Mononuclear cell (primary cell): ENCODE results near the gene CFHR3. TPM values are rescaled to one million over a fixed set of nuclear protein-coding genes. Genes with fewer than 3 reads are reported as not detected.
"Not testable (repeated sequence)": the region's sequence is repeated elsewhere in the genome, so short reads cannot be mapped to it uniquely, and the experiment has no call there.

Source experiments
- H3K27me3 ChIP-seq: 2 replicates; pipeline ENCODE4 v1.6.0; 2011; ENCODE audit warnings: low read length, control low read depth; ENCODE audit not compliant: insufficient read depth
- H3K4me1 ChIP-seq: 2 replicates; pipeline ENCODE4 v1.5.1; 2011; ENCODE audit warnings: mild to moderate bottlenecking, low read length, control low read depth; ENCODE audit not compliant: insufficient read depth
- H3K4me3 ChIP-seq: 2 replicates; pipeline ENCODE4 v1.5.1; 2011; ENCODE audit warnings: mild to moderate bottlenecking, low read length, moderate library complexity
- H3K9me3 ChIP-seq: 2 replicates; pipeline ENCODE4 v1.5.1; 2011; ENCODE audit warnings: low read depth, mild to moderate bottlenecking, control low read depth, low read length
- total RNA-seq: library from RNA; depleted of rRNA; stranded (reverse); fragments of >200 nt; gene quantifications from one replicate; pipeline ENCODE4 v1.2.3, GENCODE V29; 2012

The CFHR3 gene
- not detected for total RNA-seq

DNA sequence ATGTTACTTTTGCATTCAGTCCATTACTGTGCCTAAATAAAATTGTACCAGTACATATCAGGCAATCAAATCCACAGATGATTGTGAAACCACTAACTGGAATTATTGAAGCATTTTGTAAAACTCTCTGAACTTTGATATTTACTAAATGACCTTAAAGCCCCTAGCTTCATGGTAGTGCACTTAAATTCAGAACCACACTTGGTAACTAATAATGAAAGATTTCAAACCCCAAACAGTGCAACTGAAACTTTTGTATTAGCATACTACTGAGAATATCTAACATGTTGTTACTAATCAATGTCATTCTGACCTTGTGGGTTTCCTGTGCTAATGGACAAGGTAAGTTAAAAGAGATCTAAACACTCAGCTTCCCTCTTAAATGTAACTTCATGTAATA lies at the start of gene CFHR3:
TSS of gene CFHR3 (plus strand) at position 238 of the 400 bp plus-strand sequence. CDS start at position 285, 47 bp downstream.
- Histone ChIP-seq H3K4me3 (no peak within 1 kb of the TSS), H3K4me1 (no peaks in the 10 kb centered on the region), H3K9me3 (no peaks in the 10 kb centered on the region), H3K27me3 (no peaks in the 10 kb centered on the region)

- Histone ChIP-seq H3K4me1 (no peaks in the 10 kb centered on the region), H3K9me3 (peaks cover 6% of the 10 kb centered on the region), H3K27me3 (no peaks in the 10 kb centered on the region), H3K4me3 (no peak overlapping the region)
These were observed 42.1 kb upstream of the CFHR3 start for GRCh38 chr1:196732526-196732925.

DNA sequence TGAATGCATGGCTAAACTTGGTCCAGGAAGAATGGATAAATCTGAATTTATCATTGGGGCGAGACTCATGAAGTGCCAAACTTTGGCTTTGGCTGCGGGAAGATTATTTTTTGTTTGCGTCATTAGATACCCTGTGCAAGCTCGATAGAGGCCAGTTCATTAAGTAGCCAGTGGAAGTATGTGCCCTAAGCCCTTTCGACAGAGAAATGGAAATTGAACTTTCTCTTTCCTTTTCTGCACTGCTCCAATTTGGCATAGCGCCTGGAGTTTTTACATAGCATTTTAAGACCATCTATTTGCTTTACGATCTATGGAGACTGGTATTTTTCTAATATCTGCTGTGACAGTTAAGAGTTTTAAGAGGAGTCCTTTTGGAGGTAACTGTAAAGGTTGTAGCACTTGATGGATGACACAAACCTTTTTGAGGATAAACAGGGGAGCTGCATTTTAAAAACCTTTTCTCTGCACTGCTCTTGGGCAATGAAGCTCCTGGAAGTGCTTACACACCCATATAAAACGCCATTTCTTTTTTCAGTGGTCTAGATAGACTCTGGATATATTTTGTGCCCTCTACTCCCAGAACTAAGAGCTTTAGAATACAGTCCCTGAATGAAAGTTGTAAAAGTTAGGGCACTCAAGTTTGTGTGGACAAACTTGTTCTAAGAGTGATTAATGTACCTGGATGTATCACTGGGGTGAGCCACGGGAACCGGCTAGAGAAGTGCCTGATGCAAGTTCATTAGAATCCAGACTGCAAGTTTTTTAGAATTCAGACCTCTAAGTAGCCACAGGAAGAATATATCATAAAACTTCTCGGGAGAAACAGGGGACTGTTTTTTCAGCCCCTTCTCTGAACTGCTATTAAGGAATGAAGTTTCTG lies 41.3 kb upstream of the CFHR3 start:
- no peaks in the 10 kb centered on the region for H3K27me3 ChIP-seq
- H3K4me1 ChIP-seq: no peaks in the 10 kb centered on the region
- H3K4me3 ChIP-seq: no peak overlapping the region
- peaks cover 6% of the 10 kb centered on the region for H3K9me3 ChIP-seq

DNA sequence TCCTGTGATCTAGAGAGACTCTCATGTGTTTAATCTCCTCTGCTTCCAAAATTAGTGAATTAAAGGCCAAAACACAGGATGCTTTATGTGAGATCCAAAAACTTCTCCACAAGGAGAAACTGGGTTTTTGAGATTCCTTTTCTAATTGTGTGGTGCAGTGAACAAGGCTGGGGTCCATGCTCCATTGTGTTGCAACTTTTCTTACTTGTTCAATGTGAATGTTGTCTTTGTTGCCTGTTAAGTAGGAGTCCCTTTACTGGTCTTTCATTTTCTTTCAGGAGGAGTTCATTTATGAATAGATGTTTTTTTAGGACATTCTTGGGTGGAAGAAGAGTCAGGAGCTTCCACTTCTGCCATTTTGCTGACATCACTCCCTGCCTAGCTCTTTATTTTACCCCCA lies 40.6 kb upstream of the CFHR3 start:
- Histone ChIP-seq H3K9me3 (peaks cover 6% of the 10 kb centered on the region), H3K4me3 (no peak overlapping the region), H3K4me1 (no peaks in the 10 kb centered on the region), H3K27me3 (no peaks in the 10 kb centered on the region)

- Histone ChIP-seq H3K4me3 (no peak overlapping the region), H3K4me1 (no peaks in the 10 kb centered on the region), H3K9me3 (peaks cover 6% of the 10 kb centered on the region), H3K27me3 (no peaks in the 10 kb centered on the region)
These were observed 40.2 kb upstream of the CFHR3 start for GRCh38 chr1:196734460-196734859.

GRCh38 chr1:196738730-196739129 lies 35.9 kb upstream of the CFHR3 start:
- no peak overlapping the region for H3K4me3 ChIP-seq
- no peaks in the 10 kb centered on the region for H3K27me3 ChIP-seq
- no peaks in the 10 kb centered on the region for H3K9me3 ChIP-seq
- no peaks in the 10 kb centered on the region for H3K4me1 ChIP-seq

DNA sequence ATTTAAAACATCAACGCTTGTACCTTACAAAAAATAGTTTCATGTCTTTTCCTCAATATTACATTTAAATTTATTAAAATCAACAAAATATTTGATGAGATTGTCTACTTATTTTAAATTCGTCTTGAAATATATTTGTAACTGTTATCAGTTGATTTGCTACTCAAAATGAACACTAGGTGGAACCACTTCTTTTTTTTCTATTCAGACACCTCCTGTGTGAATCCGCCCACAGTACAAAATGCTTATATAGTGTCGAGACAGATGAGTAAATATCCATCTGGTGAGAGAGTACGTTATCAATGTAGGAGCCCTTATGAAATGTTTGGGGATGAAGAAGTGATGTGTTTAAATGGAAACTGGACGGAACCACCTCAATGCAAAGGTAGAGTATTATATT lies 31.4 kb upstream of the CFHR3 start:
- not testable (repeated sequence) for H3K4me1 ChIP-seq, H3K4me3 ChIP-seq, H3K27me3 ChIP-seq, H3K9me3 ChIP-seq

DNA sequence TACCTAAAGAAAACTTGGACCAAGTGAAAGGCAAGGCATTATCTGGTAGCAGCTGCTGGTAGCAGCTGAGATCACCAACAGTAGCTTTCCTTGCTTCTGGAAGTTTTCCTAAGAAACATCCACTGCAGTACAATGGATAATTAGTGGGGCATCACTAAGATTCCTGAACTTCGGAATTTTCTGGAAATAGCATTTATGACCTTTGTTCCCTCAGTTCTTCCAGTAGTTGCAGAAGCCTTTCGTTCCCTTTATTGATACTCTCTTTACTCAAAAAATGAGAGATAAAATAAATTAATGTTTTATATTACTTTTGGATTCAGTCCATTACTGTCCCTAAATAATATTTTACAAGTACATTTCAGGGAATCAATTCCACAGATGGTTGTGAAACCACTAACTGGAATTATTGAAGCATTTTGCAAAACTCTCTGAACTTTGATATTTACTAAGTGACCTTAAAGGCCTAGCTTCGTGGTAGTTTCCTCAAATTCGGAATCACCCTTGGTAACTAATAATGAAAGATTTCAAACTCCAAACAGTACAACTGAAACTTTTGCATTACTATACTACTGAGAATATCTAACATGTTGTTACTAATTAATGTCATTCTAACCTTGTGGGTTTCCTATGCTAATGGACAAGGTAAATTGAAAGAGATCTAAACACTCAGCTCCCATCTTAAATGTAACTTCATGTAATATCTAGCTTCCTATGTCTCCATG lies 9.5 kb upstream of the CFHR3 start:
- H3K4me3 ChIP-seq, H3K4me1 ChIP-seq, H3K9me3 ChIP-seq: not testable (repeated sequence)

DNA sequence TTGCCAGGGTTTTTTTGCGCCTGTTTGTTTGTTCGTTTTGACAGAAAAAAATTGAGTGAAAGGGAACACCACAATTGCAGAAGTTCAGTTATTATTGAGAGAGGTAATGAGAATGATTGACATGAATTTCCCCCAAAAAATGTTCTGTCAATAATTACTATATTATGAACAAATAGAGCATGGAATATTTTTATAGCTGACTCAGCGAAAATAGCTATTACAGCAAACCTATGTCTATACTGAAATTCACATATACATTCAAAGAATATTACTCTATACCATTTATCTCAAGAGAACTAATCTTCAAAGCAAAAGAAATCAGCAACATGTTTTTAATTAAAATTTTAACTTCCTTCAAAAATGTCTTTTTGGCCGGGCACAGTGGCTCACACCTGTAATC lies 4.8 kb upstream of the CFHR3 start:
- not testable (repeated sequence) for H3K27me3 ChIP-seq, H3K4me1 ChIP-seq, H3K9me3 ChIP-seq, H3K4me3 ChIP-seq

More for the DNA sequence above, 9.5 kb upstream of the CFHR3 start:
- H3K27me3 ChIP-seq: not testable (repeated sequence)

- H3K27me3 ChIP-seq: no peaks in the 10 kb centered on the region
- H3K4me3 ChIP-seq: no peak overlapping the region
- H3K4me1 ChIP-seq: no peaks in the 10 kb centered on the region
- no peaks in the 10 kb centered on the region for H3K9me3 ChIP-seq
These were observed 927 bp upstream of the CFHR3 start for GRCh38 chr1:196773713-196774112.

- Histone ChIP-seq H3K9me3 (no peaks in the 10 kb centered on the region), H3K4me1 (no peaks in the 10 kb centered on the region), H3K27me3 (no peaks in the 10 kb centered on the region), H3K4me3 (no peak overlapping the region)
These were observed 465 bp upstream of the CFHR3 start for GRCh38 chr1:196774175-196774574.

DNA sequence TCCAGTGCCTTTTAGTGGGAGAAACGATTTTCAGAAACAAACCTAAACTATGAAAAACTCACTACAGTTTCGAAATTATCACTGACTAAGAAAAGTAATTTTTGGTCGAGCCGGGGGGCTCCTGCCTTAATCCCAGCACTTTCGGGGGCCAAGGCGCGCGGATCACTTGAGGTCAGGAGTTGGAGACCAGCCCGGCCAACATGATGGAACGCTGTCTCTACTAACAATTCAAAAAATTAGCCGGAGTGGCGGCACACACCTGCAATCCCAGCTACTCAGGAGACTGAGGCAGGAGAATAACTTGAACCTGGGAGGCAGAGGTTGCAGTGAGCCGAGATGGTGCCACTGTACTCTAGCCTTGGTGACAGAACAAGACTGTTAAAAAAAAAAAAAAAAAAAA lies 3.0 kb downstream of the CFHR3 start:
- no peaks in the 10 kb centered on the region for H3K4me1 ChIP-seq
- no peak overlapping the region for H3K4me3 ChIP-seq
- no peaks in the 10 kb centered on the region for H3K9me3 ChIP-seq
- H3K27me3 ChIP-seq: no peaks in the 10 kb centered on the region

DNA sequence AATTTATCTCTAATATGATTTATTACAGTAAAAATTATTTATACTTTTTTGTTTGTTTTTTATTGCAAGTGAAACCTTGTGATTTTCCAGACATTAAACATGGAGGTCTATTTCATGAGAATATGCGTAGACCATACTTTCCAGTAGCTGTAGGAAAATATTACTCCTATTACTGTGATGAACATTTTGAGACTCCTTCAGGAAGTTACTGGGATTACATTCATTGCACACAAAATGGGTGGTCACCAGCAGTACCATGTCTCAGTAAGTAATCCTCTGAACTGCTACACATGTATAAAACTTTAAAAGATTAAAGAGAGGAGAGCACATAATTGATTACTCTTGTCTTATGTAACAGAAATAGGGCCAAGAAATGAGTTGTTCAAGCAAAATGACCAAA lies 4.5 kb downstream of the CFHR3 start:
- Histone ChIP-seq H3K4me3 (no peak overlapping the region), H3K4me1 (no peaks in the 10 kb centered on the region), H3K9me3 (no peaks in the 10 kb centered on the region), H3K27me3 (no peaks in the 10 kb centered on the region)

- not testable (repeated sequence) for H3K27me3 ChIP-seq, H3K9me3 ChIP-seq, H3K4me3 ChIP-seq, H3K4me1 ChIP-seq
These were observed 16.6 kb downstream of the CFHR3 start for GRCh38 chr1:196791252-196791651.

DNA sequence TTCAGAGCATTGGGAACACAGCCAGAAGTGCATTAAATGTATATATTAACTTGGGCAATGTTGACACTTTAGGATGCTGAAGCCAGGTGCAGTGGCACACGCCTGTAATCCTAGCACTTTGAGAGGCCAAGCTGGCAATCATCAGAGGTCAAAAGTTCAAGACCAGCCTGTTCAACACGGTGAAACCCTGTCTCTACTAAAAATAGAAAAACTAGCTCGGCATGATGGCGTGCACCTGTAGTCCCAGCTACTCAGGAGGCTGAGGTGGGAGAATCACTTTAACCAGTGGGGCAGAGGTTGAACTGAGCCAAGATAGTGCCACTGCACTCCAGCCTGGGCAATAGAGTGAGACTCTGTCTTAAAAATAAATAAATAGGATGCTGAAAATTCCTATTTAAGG lies 19.5 kb downstream of the CFHR3 start:
- not testable (repeated sequence) for H3K4me3 ChIP-seq, H3K4me1 ChIP-seq, H3K27me3 ChIP-seq, H3K9me3 ChIP-seq

DNA sequence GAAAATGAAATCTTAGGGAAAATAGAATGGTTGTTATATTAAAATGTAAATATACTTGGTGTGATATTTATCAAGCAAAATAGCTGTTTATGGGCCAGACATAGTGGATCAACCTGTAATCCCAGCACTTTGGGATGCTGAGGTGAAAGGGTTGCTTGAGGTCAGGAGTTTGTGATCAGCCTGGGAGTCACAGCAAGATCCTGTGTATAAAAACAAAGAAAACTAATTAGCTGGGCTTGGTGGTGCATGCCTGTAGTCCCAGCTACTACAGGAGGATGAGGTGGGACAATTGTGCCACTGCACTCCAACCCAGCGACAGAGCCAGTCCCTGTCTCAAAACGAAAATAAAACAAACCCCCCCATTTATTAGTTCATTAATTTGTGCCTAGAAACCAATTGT lies 23.3 kb downstream of the CFHR3 start:
- Histone ChIP-seq H3K4me1 (no peaks in the 10 kb centered on the region), H3K9me3 (no peaks in the 10 kb centered on the region), H3K4me3 (no peak overlapping the region), H3K27me3 (no peaks in the 10 kb centered on the region)
